DOHH2 (cell line): ENCODE data around the gene GNA14.
"Not testable (repeated sequence)": the region's sequence is repeated elsewhere in the genome, so short reads cannot be mapped to it uniquely, and the experiment has no call there.

Experiments used
- H3F3A ChIP-seq: fragments of 200-600 bp; sonication (generic), shearing (Covaris generic); 2 replicates; pipeline ENCODE4 v1.6.0; 2016; ENCODE audit warnings: antibody characterized with exemption, mild to moderate bottlenecking; ENCODE audit not compliant: control insufficient read depth, insufficient read depth
- H3K27ac ChIP-seq: fragments of 200-600 bp; sonication (generic); 2 replicates; pipeline ENCODE4 v1.5.1; 2014; ENCODE audit warnings: low read depth, mild to moderate bottlenecking, low read length, moderate library complexity
- H3K27me3 ChIP-seq: fragments of 200-600 bp; sonication (generic); 2 replicates; pipeline ENCODE4 v1.6.1; 2014; ENCODE audit warnings: mild to moderate bottlenecking, low read length, mixed read lengths; ENCODE audit not compliant: control insufficient read depth
- H3K36me3 ChIP-seq: fragments of 200-600 bp; sonication (generic); 2 replicates; pipeline ENCODE4 v1.6.1; 2014; ENCODE audit warnings: mild to moderate bottlenecking, low read length, moderate library complexity, mixed read lengths; ENCODE audit not compliant: control insufficient read depth
- H3K4me1 ChIP-seq: fragments of 200-600 bp; sonication (generic); 2 replicates; pipeline ENCODE4 v1.6.1; 2014; ENCODE audit warnings: mild to moderate bottlenecking, low read length, mixed read lengths; ENCODE audit not compliant: control insufficient read depth
- H3K4me2 ChIP-seq: fragments of 200-600 bp; sonication (generic); 2 replicates; pipeline ENCODE4 v1.6.0; 2014; ENCODE audit warnings: mild to moderate bottlenecking, low read length, moderate library complexity
- H3K4me3 ChIP-seq: fragments of 200-600 bp; sonication (generic); 2 replicates; pipeline ENCODE4 v1.5.1; 2014; ENCODE audit warnings: mild to moderate bottlenecking, low read length, mixed read lengths
- H3K79me2 ChIP-seq: fragments of 200-600 bp; sonication (generic); 2 replicates; pipeline ENCODE4 v1.6.1; 2014; ENCODE audit warnings: mild to moderate bottlenecking, low read length, mixed read lengths; ENCODE audit not compliant: control insufficient read depth
- H3K9me2 ChIP-seq: fragments of 200-600 bp; sonication (generic); replicated peaks from 2 replicates; pipeline ENCODE4 v1.6.1; 2014; ENCODE audit warnings: mild to moderate bottlenecking, low read length, mixed read lengths; ENCODE audit not compliant: control insufficient read depth
- H3K9me3 ChIP-seq: fragments of 200-600 bp; sonication (generic); 2 replicates; pipeline ENCODE4 v1.6.1; 2014; ENCODE audit warnings: antibody characterized with exemption, low read length, mixed read lengths; ENCODE audit not compliant: control insufficient read depth, insufficient read depth
- H4K20me1 ChIP-seq: fragments of 200-600 bp; sonication (generic); 2 replicates; pipeline ENCODE4 v1.6.0; 2014; ENCODE audit warnings: low read depth, mild to moderate bottlenecking, antibody characterized with exemption, low read length, moderate library complexity; ENCODE audit not compliant: control insufficient read depth, insufficient read depth
- EZH2phosphoT487 ChIP-seq: fragments of 200-600 bp; sonication (generic); IDR thresholded peaks from 2 replicates; pipeline ENCODE4 v1.6.1; 2017; ENCODE audit warnings: borderline replicate concordance, mild to moderate bottlenecking, antibody characterized with exemption, low read length, moderate library complexity, mixed read lengths
- TF ChIP-seq, protein P1 (sequence below): fragments of 200-600 bp; sonication (generic); IDR thresholded peaks from one replicate; pipeline ENCODE4 v1.5.1; 2014; ENCODE audit warnings: antibody characterized with exemption, mild to moderate bottlenecking, low read depth, low read length; ENCODE audit not compliant: poor library complexity, severe bottlenecking

Gene GNA14

DNA sequence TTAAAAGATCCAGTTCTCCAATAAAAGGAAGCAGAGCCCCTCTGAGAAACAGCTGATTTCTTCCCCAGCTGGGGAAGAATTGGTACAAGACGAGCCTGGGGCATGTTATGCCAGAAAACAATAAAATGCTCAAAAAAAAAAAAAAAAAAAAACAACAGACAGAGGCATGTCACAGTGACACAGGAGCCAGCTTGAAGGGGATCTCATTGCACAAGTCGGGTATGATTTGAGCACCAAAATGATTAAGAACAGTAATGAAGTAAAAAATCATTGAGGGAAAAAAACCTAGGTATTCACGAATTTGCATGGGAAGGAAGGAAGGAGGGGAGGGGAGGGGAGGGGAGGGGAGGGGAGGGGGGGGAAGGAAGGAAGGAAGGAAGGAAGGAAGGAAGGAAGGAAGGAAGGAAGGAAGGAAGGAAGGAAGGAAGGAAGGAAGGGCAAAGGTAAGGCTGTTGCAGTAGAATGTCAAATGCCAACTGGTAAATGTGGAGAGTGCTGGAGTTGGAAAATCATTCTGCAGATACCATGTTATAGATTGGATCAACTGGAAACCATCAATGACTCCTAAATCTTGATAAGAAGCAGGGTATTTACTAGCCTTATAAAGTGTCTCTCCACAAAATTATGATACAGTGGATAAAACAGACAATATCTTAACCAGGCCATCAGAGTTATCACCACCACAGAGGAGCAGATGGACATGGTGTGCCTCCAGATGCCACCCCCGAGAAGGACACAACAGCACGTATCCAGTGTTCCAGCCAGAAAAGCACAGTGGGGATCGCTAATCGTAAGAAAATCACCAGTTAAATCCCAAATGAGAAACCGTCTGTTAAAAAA is 7.2 kb downstream of the GNA14 start:
- H3K27me3 ChIP-seq, result peaks cover 6% of the 10 kb centered on the region; the same call in 1 of the 2 replicates
- H4K20me1 ChIP-seq, result no peaks in the 10 kb centered on the region

DNA sequence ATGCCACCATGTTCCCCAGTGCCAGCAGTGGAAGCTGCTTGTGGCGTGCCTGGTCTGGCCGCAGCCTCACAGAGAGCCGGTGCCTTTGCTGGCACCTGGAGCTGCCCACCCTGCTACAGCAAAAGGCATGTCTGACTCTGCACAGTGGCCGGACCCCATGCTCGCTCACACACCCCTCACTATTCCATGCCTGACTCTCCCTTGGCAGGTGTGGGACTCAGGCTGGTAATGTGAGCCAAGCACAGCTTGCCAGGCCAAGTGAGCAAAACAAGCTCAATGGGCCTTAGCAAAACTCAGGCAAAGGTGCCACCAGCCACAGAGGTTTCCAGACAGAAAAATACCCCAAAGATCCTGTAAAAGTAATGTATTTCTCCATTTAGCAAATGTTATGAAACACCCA is 15.5 kb downstream of the GNA14 start:
- Histone ChIP-seq H3K9me3 (no peaks in the 10 kb centered on the region), H4K20me1 (no peaks in the 10 kb centered on the region), H3K9me2 (no peaks in the 10 kb centered on the region), H3K4me3 (no peak overlapping the region), H3K4me2 (no peak overlapping the region), H3K4me1 (no peaks in the 10 kb centered on the region), H3K27ac (no peak overlapping the region), H3K79me2 (no peaks in the 10 kb centered on the region), H3K27me3 (peaks cover 6% of the 10 kb centered on the region; the same call in 1 of the 2 replicates), H3K36me3 (no peaks in the 10 kb centered on the region), H3F3A (no peaks in the 10 kb centered on the region)
- TF ChIP-seq EZH2phosphoT487, result no peak
- TF ChIP-seq, protein P1, sequence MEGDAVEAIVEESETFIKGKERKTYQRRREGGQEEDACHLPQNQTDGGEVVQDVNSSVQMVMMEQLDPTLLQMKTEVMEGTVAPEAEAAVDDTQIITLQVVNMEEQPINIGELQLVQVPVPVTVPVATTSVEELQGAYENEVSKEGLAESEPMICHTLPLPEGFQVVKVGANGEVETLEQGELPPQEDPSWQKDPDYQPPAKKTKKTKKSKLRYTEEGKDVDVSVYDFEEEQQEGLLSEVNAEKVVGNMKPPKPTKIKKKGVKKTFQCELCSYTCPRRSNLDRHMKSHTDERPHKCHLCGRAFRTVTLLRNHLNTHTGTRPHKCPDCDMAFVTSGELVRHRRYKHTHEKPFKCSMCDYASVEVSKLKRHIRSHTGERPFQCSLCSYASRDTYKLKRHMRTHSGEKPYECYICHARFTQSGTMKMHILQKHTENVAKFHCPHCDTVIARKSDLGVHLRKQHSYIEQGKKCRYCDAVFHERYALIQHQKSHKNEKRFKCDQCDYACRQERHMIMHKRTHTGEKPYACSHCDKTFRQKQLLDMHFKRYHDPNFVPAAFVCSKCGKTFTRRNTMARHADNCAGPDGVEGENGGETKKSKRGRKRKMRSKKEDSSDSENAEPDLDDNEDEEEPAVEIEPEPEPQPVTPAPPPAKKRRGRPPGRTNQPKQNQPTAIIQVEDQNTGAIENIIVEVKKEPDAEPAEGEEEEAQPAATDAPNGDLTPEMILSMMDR, result no peak

More for the DNA sequence above, 7.2 kb downstream of the GNA14 start:
- TF ChIP-seq, protein P1, result no peak
- TF ChIP-seq EZH2phosphoT487, result no peak
- no peaks in the 10 kb centered on the region for H3F3A ChIP-seq
- no peaks in the 10 kb centered on the region for H3K9me2 ChIP-seq
- no peak overlapping the region for H3K4me2 ChIP-seq
- no peak overlapping the region for H3K4me3 ChIP-seq
- H3K4me1 ChIP-seq, result no peaks in the 10 kb centered on the region
- no peaks in the 10 kb centered on the region for H3K36me3 ChIP-seq
- no peak overlapping the region for H3K27ac ChIP-seq
- H3K9me3 ChIP-seq, result no peaks in the 10 kb centered on the region
- no peaks in the 10 kb centered on the region for H3K79me2 ChIP-seq

DNA sequence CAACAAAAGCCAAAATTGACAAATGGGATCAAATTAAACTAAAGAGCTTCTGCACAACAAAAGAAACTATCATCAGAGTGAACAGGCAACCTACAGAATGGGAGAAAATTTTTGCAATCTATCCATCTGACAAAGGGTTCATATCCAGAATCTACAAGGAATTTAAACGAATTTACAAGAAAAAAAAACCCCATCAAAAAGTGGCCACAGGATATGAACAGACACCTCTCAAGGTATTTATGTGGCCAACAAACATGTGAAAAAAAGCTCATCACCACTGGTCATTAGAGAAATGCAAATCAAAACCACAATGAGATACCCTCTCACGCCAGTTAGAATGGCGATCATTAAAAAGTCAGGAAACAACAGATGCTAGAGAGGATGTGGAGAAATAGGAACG is 19.3 kb downstream of the GNA14 start:
- not testable (repeated sequence) for H4K20me1 ChIP-seq, H3F3A ChIP-seq, H3K4me3 ChIP-seq, H3K27me3 ChIP-seq, H3K27ac ChIP-seq, H3K36me3 ChIP-seq, H3K4me1 ChIP-seq, H3K9me3 ChIP-seq, H3K4me2 ChIP-seq, H3K79me2 ChIP-seq, H3K9me2 ChIP-seq

DNA sequence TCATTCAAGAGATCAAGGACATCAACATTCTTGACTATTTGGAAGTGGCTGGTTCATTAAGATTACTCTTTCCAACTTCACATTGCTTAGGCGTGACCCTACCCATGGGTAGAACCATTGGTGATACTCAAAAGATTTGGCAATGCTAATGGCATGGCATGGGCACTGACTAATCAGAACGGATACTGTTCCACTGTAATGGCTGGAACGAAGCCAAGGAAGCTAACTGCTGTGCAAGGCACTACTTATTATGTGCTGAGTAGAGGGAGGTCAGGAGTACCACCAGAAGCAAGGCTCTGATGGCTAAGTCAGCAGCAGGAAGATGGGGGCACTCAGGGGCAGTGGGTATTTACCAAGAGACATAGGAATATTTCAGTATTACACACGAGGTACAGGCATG is 31.9 kb downstream of the GNA14 start:
- TF ChIP-seq, protein P1, result no peak
- no peak for TF ChIP-seq EZH2phosphoT487
- no peaks in the 10 kb centered on the region for H3K27me3 ChIP-seq

More for the DNA sequence above, 31.9 kb downstream of the GNA14 start:
- H3K27ac ChIP-seq, result no peak overlapping the region
- H3K4me2 ChIP-seq, result no peak overlapping the region
- no peaks in the 10 kb centered on the region for H3K4me1 ChIP-seq
- no peaks in the 10 kb centered on the region for H4K20me1 ChIP-seq
- H3F3A ChIP-seq, result no peaks in the 10 kb centered on the region
- no peaks in the 10 kb centered on the region for H3K79me2 ChIP-seq
- no peaks in the 10 kb centered on the region for H3K9me3 ChIP-seq
- H3K4me3 ChIP-seq, result no peak overlapping the region
- H3K36me3 ChIP-seq, result no peaks in the 10 kb centered on the region
- no peaks in the 10 kb centered on the region for H3K9me2 ChIP-seq
